ENCODE measurements around the gene TMC8.

The TMC8 gene

DNA sequence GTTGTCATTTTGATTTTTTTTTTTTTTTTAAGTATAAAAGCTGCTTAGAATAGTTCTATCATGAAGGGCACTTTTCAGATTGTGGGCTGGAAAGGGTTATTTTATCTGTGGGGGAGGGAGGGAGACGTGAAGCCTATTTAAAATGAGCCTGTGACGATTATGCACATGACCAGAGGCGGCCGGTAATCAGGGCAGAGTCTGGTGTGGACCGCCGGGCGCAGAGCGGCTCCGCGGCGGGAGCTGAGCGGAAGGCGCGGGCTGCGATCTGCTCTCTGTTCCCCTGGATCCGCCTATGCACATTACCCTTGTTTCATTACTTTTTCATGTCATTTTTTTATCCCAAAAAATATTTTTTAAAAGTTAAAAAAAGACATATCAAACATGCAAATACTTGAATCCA, 25.5 kb upstream of the TMC8 start:
- H3K4me3 Mint-ChIP-seq: no peak overlapping the region
- no peaks in the 10 kb centered on the region for H3K27me3 Mint-ChIP-seq
- no peaks in the 10 kb centered on the region for H3K4me1 Mint-ChIP-seq

DNA sequence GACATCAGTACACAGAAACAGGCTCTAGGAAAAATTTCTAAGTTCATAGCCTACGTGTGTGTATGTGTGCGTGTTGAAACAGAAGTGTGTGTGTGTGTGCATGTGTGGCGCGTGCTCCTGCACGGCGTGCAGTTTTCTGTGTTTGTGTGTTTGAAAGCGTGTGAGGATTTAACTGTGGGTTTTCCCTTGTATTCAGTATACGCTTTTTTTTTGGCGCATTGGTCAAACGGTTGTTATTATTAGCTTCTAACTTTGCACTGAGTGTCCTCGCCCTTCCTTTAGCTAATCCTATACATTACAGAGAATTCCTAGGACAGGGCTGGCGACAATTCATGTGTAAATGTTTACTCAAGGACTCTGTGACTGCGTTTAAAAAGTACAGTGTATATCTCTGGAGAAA, 25.0 kb upstream of the TMC8 start:
- ATAC-seq (ENCODE audit: low read depth): no peak
- no peak for DNase-seq (ENCODE audit: low spot score in 2 of 2)
- no peak overlapping the region for H3K4me3 Mint-ChIP-seq
- H3K27ac Mint-ChIP-seq: no peak overlapping the region
- no peaks in the 10 kb centered on the region for H3K27me3 Mint-ChIP-seq
- peaks cover under 1% of the 10 kb centered on the region for H3K4me1 Mint-ChIP-seq
- H3K9me3 Mint-ChIP-seq: no peaks in the 10 kb centered on the region
- H3K36me3 Mint-ChIP-seq: peaks cover 20% of the 10 kb centered on the region

More for the DNA sequence above, 25.5 kb upstream of the TMC8 start:
- Mint-ChIP-seq H3K9me3 (no peaks in the 10 kb centered on the region), H3K27ac (no peak overlapping the region), H3K36me3 (peaks cover 18% of the 10 kb centered on the region)
- ATAC-seq (ENCODE audit: low read depth) (no peak), DNase-seq (ENCODE audit: low spot score in 2 of 2) (no peak)

DNA sequence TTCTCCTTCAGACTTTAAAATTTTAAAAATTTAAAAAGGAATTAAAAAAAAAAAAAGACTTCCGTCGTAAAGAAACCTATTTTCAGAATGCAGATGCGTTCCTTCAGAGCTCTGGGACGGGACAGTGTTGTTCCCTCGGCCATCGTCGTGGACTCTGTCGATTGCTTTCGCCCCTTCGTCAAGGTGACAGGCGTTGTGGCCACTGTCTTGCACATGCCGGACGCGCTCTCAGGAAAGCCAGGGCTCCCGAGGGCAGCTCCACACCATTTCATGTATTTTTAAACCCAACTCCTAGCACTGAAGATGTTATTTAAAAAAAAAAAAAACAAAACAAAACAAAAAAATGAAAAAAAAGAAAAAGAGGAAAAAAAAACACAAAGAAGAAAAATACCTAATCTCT, 24.4 kb upstream of the TMC8 start:
- ATAC-seq (ENCODE audit: low read depth) (no peak), DNase-seq (ENCODE audit: low spot score in 2 of 2) (no peak)
- H3K4me3 Mint-ChIP-seq: no peak overlapping the region
- H3K4me1 Mint-ChIP-seq: peaks cover 2% of the 10 kb centered on the region
- H3K27ac Mint-ChIP-seq: no peak overlapping the region
- no peaks in the 10 kb centered on the region for H3K9me3 Mint-ChIP-seq
- H3K27me3 Mint-ChIP-seq: no peaks in the 10 kb centered on the region
- peaks cover 20% of the 10 kb centered on the region for H3K36me3 Mint-ChIP-seq

- no peaks in the 10 kb centered on the region for H3K9me3 Mint-ChIP-seq
- no peak overlapping the region for H3K27ac Mint-ChIP-seq
- peaks cover 4% of the 10 kb centered on the region for H3K4me1 Mint-ChIP-seq
- no peak overlapping the region for H3K4me3 Mint-ChIP-seq
- no peaks in the 10 kb centered on the region for H3K27me3 Mint-ChIP-seq
- DNase-seq (ENCODE audit: low spot score in 2 of 2) (no peak), ATAC-seq (ENCODE audit: low read depth) (no peak)
- peaks cover 15% of the 10 kb centered on the region for H3K36me3 Mint-ChIP-seq
Observed at GRCh38 chr17:78107457-78107856, 23.1 kb upstream of the TMC8 start.

DNA sequence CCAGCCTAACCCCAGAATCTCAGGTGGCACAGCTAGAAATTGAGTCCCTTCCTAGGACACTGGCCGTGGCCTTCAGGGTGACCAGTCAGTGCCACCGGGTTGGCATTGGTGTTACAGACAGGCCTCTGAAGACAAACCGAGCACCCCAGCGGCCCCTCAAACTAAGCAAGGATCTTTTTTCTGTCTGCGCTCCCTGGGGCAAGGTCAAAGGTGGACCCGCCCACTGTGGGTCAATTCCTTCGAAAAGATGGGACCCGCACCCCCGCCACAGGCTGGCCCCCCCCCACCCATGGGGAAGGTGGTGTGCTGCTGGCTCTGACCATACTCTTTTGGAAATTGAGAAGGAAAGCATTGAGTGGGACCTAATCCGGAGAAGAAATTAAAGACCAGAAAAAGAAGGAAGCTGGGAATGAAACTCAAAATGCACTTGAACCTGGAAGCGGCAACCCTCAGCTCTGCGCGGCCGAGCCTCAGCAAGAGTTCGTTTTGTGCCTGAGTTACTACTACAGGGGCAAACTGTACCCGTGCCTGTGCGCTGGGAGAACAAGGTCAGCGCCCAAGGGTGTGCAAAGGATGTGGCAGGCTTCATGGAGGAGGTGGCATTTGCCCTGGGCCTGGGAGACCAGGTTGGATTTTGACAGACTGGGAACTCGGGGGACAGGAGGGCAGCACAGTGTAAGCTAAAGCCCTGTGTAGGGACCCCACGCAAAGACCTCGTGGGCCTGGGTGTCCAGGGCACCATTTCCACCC, 22.4 kb upstream of the TMC8 start:
- Mint-ChIP-seq H3K4me1 (peaks cover 8% of the 10 kb centered on the region), H3K4me3 (no peak overlapping the region), H3K27me3 (no peaks in the 10 kb centered on the region), H3K9me3 (no peaks in the 10 kb centered on the region), H3K27ac (peak overlapping the region; percentile 72), H3K36me3 (peaks cover 17% of the 10 kb centered on the region)
- DNase-seq (ENCODE audit: low spot score in 2 of 2): no peak
- no peak for ATAC-seq (ENCODE audit: low read depth)

- ATAC-seq (ENCODE audit: low read depth) (no peak), DNase-seq (ENCODE audit: low spot score in 2 of 2) (no peak)
- H3K36me3 Mint-ChIP-seq: peaks cover 18% of the 10 kb centered on the region
- peaks cover 14% of the 10 kb centered on the region for H3K4me1 Mint-ChIP-seq
- no peak overlapping the region for H3K4me3 Mint-ChIP-seq
- no peaks in the 10 kb centered on the region for H3K9me3 Mint-ChIP-seq
- H3K27ac Mint-ChIP-seq: peak overlapping the region; percentile 72
- no peaks in the 10 kb centered on the region for H3K27me3 Mint-ChIP-seq
Observed at GRCh38 chr17:78108726-78109488, 21.7 kb upstream of the TMC8 start.

GRCh38 chr17:78109489-78109761, 21.1 kb upstream of the TMC8 start:
- Mint-ChIP-seq H3K4me3 (no peak overlapping the region), H3K9me3 (no peaks in the 10 kb centered on the region), H3K27me3 (no peaks in the 10 kb centered on the region)

GRCh38 chr17:78110363-78111015, 20.1 kb upstream of the TMC8 start:
- Mint-ChIP-seq H3K27ac (no peak overlapping the region), H3K4me3 (no peak overlapping the region), H3K9me3 (no peaks in the 10 kb centered on the region), H3K27me3 (no peaks in the 10 kb centered on the region), H3K4me1 (peaks cover 19% of the 10 kb centered on the region), H3K36me3 (peaks cover 24% of the 10 kb centered on the region)
- DNase-seq (ENCODE audit: low spot score in 2 of 2): no peak
- no peak for ATAC-seq (ENCODE audit: low read depth)

More at GRCh38 chr17:78109489-78109761, 21.1 kb upstream of the TMC8 start:
- ATAC-seq (ENCODE audit: low read depth) (no peak), DNase-seq (ENCODE audit: low spot score in 2 of 2) (no peak)
- Mint-ChIP-seq H3K27ac (peak overlapping the region; percentile 72), H3K4me1 (peaks cover 19% of the 10 kb centered on the region), H3K36me3 (peaks cover 20% of the 10 kb centered on the region)

- ATAC-seq (ENCODE audit: low read depth) (no peak), DNase-seq (ENCODE audit: low spot score in 2 of 2) (no peak)
- Mint-ChIP-seq H3K4me1 (peaks cover 19% of the 10 kb centered on the region), H3K4me3 (no peak overlapping the region), H3K36me3 (peaks cover 24% of the 10 kb centered on the region), H3K27ac (no peak overlapping the region), H3K27me3 (no peaks in the 10 kb centered on the region), H3K9me3 (no peaks in the 10 kb centered on the region)
Observed at GRCh38 chr17:78111016-78111726, 19.4 kb upstream of the TMC8 start.

GRCh38 chr17:78111727-78112517, 18.6 kb upstream of the TMC8 start:
- ATAC-seq (ENCODE audit: low read depth) (no peak), DNase-seq (ENCODE audit: low spot score in 2 of 2) (no peak)
- H3K4me1 Mint-ChIP-seq: peaks cover 19% of the 10 kb centered on the region
- peaks cover 23% of the 10 kb centered on the region for H3K36me3 Mint-ChIP-seq
- no peaks in the 10 kb centered on the region for H3K9me3 Mint-ChIP-seq
- peak overlapping the region; percentile 46 for H3K27ac Mint-ChIP-seq
- no peaks in the 10 kb centered on the region for H3K27me3 Mint-ChIP-seq
- no peak overlapping the region for H3K4me3 Mint-ChIP-seq

DNA sequence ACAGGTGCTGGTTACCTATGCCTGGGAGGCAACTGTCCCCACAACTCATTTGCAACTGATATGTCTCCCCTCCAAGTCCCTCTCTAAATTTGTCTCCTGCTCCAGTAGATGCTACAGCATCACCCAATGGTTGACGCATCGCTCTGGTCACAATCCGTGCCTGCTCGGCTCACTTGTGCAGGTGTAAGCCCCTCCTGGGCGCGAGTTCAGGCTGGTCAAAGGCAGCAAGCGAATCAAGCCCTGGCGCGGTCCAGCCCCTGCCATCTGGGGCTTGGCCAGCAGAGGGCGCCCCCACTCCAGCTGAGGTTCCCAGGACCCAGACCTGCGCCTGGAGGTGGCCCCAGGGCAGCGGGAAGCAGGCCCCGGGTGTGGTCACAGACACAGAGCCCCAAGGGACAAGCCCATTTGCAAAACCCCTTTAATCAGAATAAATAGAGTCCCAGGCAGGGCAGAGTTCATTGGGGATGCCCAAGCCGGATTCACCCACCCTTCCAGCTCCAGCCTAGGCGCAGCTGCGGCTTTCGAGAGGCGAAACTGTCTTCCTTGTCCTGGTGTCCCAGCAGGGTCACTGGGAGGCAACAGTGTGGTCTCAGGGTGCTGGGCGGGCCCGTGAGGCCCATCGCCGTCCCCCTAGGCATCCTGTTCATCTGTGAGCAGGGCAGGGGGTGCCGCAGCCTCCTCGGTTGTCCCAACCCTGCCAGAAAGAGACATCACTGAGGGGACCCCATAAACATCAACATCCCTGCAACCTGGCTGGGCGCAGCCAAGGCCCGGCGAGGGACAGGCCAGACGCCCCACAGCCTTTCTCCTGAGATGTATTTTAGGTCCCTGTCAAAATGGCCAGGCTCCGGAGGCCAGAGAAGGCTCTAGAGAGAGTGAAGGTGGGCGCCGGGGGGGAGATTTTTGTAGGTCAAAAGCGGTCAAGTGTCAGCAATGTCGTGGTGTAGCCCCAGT, 17.8 kb upstream of the TMC8 start:
- DNase-seq (ENCODE audit: low spot score in 2 of 2) (peak; percentile 86 to 95), ATAC-seq (ENCODE audit: low read depth) (peak; percentile 76)
- peaks cover 19% of the 10 kb centered on the region for H3K4me1 Mint-ChIP-seq
- peaks cover 22% of the 10 kb centered on the region for H3K36me3 Mint-ChIP-seq
- H3K27ac Mint-ChIP-seq: peak overlapping the region; percentile 46
- H3K4me3 Mint-ChIP-seq: peak overlapping the region; percentile 21
- no peaks in the 10 kb centered on the region for H3K9me3 Mint-ChIP-seq
- H3K27me3 Mint-ChIP-seq: no peaks in the 10 kb centered on the region

DNA sequence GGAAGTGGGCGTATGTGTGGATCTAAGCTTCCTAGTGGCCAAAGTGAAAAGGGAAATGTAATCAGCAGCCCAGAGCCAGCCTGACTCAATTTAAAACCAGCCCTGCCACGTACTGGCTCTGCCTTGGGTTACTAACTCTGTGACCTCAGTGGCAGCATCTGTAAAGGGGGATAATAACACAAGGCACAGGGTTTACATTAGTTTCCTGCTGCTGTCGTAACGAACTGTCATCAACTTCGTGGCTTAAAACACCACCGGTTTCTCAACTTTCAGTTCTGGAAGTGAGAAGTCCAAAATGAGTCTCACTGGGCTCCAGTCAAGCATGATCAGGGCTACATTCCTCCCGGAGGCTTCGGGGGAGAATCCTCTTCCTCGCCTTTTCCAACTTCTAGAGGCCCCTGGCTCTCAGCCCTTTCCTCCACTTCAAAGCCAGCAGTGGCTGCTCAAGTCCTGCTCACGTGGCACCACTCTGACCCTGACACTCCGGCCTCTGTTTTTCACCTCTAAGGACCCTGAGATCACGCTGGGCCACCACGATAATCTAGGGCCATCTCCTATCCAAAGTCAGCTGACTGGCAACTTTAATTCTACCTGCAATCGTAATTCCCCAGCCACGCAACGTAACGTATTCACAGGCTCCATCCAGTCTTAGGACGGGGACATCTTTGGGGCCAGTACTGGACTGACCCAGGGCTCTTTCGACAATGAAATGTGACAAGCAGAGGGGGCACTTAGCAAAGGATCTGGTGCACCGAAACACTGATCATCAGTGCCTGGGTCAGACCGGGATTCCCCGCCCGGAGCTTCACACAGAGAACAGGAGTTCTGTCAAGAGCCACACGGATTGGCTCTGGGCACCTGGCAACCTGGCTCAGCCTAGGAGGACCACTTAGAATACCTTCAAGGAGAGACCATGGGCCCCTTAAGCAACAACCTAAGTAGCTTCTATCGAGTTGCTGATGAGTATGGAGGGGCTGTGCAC, 16.5 kb upstream of the TMC8 start:
- ATAC-seq (ENCODE audit: low read depth): peak; percentile 33
- H3K4me3 Mint-ChIP-seq: peak overlapping the region; percentile 29
- peaks cover 21% of the 10 kb centered on the region for H3K4me1 Mint-ChIP-seq
- H3K27ac Mint-ChIP-seq: peak overlapping the region; percentile 46
- H3K27me3 Mint-ChIP-seq: no peaks in the 10 kb centered on the region
- H3K36me3 Mint-ChIP-seq: peaks cover 21% of the 10 kb centered on the region
- DNase-seq (ENCODE audit: low spot score in 2 of 2): no peak
- H3K9me3 Mint-ChIP-seq: no peaks in the 10 kb centered on the region
